Measurements from ENCODE around the gene HBE1. TPM values are rescaled to one million over a fixed set of nuclear protein-coding genes. Genes with fewer than 3 reads are reported as not detected.

HBE1 gene
- total and polyA plus RNA-seq, 9 of the 15 experiments (the other 6 are each of a cell fraction or from before 2014, with no cell fraction given): 612 to 10,250 (median 2,181) TPM

DNA sequence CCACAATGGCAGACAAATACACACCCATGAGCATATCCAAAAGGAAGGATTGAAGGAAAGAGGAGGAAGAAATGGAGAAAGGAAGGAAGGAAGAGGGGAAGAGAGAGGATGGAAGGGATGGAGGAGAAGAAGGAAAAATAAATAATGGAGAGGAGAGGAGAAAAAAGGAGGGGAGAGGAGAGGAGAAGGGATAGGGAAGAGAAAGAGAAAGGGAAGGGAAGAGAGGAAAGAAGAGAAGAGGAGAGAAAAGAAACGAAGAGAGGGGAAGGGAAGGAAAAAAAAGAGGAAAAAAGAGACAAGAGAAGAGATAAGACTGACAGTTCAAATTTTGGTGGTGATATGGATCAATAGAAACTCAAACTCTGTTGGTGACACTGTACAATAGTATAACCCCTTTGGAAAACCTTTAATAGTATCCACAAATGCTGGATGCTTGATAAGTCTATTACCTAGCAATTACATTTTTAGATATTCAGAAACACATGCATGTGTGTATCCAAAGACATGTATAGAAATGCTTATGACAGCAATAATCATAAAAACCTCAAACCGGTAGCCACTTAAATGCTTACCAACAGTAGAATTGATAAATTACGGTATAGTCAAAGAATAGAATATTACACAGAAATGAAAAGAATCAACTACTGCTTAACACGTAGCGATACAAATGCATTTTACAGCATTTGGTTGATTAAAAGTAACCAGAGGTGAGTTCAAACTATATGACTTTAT is 34.2 kb downstream of the HBE1 start (continued):
- 0 out of 2 replicates have a peak, but pooled peaks have one; percentile 49 for TF ChIP-seq ZBTB2 (IDR thresholded peaks at IDR 0.05)
- TF ChIP-seq ZBTB17 (CRISPR knock-in tag; IDR thresholded peaks at IDR 0.05): no peak
- no peak for TF ChIP-seq DIDO1 (tag; IDR thresholded peaks at IDR 0.05; ENCODE audit: low read depth)
- TF ChIP-seq NR1H2 (CRISPR knock-in tag; IDR thresholded peaks at IDR 0.05): no peak
- TF ChIP-seq ZNF79 (CRISPR knock-in tag; IDR thresholded peaks at IDR 0.05; ENCODE audit: low read depth): no peak
- no peak for TF ChIP-seq TRIM28 (IDR thresholded peaks at IDR 0.05)
- TF ChIP-seq, protein P1, sequence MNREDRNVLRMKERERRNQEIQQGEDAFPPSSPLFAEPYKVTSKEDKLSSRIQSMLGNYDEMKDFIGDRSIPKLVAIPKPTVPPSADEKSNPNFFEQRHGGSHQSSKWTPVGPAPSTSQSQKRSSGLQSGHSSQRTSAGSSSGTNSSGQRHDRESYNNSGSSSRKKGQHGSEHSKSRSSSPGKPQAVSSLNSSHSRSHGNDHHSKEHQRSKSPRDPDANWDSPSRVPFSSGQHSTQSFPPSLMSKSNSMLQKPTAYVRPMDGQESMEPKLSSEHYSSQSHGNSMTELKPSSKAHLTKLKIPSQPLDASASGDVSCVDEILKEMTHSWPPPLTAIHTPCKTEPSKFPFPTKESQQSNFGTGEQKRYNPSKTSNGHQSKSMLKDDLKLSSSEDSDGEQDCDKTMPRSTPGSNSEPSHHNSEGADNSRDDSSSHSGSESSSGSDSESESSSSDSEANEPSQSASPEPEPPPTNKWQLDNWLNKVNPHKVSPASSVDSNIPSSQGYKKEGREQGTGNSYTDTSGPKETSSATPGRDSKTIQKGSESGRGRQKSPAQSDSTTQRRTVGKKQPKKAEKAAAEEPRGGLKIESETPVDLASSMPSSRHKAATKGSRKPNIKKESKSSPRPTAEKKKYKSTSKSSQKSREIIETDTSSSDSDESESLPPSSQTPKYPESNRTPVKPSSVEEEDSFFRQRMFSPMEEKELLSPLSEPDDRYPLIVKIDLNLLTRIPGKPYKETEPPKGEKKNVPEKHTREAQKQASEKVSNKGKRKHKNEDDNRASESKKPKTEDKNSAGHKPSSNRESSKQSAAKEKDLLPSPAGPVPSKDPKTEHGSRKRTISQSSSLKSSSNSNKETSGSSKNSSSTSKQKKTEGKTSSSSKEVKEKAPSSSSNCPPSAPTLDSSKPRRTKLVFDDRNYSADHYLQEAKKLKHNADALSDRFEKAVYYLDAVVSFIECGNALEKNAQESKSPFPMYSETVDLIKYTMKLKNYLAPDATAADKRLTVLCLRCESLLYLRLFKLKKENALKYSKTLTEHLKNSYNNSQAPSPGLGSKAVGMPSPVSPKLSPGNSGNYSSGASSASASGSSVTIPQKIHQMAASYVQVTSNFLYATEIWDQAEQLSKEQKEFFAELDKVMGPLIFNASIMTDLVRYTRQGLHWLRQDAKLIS (CRISPR knock-in tag; IDR thresholded peaks at IDR 0.05): no peak
- TF ChIP-seq PKNOX1 (IDR thresholded peaks at IDR 0.05): peak; percentile 54
- TF ChIP-seq, protein P2, sequence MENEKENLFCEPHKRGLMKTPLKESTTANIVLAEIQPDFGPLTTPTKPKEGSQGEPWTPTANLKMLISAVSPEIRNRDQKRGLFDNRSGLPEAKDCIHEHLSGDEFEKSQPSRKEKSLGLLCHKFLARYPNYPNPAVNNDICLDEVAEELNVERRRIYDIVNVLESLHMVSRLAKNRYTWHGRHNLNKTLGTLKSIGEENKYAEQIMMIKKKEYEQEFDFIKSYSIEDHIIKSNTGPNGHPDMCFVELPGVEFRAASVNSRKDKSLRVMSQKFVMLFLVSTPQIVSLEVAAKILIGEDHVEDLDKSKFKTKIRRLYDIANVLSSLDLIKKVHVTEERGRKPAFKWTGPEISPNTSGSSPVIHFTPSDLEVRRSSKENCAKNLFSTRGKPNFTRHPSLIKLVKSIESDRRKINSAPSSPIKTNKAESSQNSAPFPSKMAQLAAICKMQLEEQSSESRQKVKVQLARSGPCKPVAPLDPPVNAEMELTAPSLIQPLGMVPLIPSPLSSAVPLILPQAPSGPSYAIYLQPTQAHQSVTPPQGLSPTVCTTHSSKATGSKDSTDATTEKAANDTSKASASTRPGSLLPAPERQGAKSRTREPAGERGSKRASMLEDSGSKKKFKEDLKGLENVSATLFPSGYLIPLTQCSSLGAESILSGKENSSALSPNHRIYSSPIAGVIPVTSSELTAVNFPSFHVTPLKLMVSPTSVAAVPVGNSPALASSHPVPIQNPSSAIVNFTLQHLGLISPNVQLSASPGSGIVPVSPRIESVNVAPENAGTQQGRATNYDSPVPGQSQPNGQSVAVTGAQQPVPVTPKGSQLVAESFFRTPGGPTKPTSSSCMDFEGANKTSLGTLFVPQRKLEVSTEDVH (IDR thresholded peaks at IDR 0.05; ENCODE audit: low read depth, partially characterized antibody): no peak
- TF ChIP-seq, protein P3, sequence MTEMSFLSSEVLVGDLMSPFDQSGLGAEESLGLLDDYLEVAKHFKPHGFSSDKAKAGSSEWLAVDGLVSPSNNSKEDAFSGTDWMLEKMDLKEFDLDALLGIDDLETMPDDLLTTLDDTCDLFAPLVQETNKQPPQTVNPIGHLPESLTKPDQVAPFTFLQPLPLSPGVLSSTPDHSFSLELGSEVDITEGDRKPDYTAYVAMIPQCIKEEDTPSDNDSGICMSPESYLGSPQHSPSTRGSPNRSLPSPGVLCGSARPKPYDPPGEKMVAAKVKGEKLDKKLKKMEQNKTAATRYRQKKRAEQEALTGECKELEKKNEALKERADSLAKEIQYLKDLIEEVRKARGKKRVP (CRISPR knock-in tag; IDR thresholded peaks at IDR 0.05): no peak
- no peak for TF ChIP-seq CHCHD3 (CRISPR knock-in tag; IDR thresholded peaks at IDR 0.05)

All from K562 (cell line).